Measurements from ENCODE around the gene CDH16. TPM values are rescaled to one million over a fixed set of nuclear protein-coding genes. Genes with fewer than 3 reads are reported as not detected.

Gene CDH16, protein sequence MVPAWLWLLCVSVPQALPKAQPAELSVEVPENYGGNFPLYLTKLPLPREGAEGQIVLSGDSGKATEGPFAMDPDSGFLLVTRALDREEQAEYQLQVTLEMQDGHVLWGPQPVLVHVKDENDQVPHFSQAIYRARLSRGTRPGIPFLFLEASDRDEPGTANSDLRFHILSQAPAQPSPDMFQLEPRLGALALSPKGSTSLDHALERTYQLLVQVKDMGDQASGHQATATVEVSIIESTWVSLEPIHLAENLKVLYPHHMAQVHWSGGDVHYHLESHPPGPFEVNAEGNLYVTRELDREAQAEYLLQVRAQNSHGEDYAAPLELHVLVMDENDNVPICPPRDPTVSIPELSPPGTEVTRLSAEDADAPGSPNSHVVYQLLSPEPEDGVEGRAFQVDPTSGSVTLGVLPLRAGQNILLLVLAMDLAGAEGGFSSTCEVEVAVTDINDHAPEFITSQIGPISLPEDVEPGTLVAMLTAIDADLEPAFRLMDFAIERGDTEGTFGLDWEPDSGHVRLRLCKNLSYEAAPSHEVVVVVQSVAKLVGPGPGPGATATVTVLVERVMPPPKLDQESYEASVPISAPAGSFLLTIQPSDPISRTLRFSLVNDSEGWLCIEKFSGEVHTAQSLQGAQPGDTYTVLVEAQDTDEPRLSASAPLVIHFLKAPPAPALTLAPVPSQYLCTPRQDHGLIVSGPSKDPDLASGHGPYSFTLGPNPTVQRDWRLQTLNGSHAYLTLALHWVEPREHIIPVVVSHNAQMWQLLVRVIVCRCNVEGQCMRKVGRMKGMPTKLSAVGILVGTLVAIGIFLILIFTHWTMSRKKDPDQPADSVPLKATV
- under 1 TPM in 4 of 9 donors, not detected in 5; 0.13 to 0.44 (median 0.17) TPM for total RNA-seq
- polyA plus RNA-seq: 1 to 10 TPM in 1 of 2 donors, under 1 TPM in 1; 0.08 to 1.6 TPM
- long read RNA-seq, donor 1: 0 reads
- long read RNA-seq, donor 2: 0 reads
- long read RNA-seq, donor 3, partial matches to known transcripts: 1 of 1 reads
- long read RNA-seq, donor 3, other reads (novel, unspliced or antisense): 0 of 1 reads

DNA sequence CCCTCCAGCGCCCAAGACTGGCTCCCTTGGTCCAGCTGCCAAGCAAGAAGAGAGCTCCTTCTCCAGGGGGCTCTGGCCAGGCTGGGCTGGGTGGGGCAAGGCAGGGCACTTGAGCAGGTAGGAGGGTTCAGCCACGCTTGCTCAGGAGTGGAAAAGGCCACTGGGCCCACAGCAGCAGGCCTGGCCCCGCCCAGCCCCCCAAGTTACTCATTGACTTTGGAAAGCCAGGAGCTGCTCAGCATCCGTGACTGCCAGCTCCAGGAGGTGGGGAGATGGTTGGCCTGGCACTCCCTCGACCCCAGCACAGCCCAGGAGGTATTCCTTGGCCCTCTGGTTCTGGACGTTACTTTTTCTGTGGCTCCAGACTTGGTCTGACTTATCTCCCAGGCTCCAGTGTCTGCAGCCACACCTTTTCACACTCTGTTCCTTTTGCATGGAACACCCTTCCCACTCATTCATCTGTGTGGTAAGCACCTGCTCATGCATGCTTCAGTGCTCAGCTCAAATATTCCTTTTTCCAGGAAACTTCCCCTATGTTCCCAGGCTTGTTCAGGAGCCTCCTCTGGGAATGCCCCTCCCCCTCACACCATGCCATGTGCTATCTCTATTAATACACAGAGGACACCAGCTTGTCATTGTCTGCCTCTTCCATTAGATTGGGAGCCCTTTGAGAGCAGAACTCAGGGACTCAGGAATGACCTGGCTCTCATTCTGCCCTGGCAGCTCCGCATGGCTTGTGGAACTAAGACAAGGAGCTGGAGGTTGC, at the start of gene CDH16:
Gene CDH16, minus strand, starts transcription at position 83 of the 766 bp plus-strand sequence. CDS start 820 bp downstream, outside the sequence.
- no peak for DNase-seq
- H3K4me3 ChIP-seq: no peak within 1 kb of the TSS
- intact Hi-C loops (cut with DNase I): no loop called here
- peaks cover 0 to 19% (median 0%) of the 10 kb centered on the region in 9 donors for H3K36me3 ChIP-seq
- H3K27me3 ChIP-seq: peaks cover 0 to 16% (median 0%) of the 10 kb centered on the region in 9 donors
- no peaks in the 10 kb centered on the region for H3K9me3 ChIP-seq
- H3K4me1 ChIP-seq: peaks cover 0 to 49% (median 21%) of the 10 kb centered on the region in 12 donors
- WGBS, 4 donors: 51 to 64% (median 62%) methylated on average over 5 to 7 of the region's 7 CpGs
- ATAC-seq: peak in 3 of 4 donors; percentile 6 to 18 (median 7)
- TF ChIP-seq POLR2A (IDR thresholded peaks at IDR 0.05): no peak
- TF ChIP-seq, protein P1, sequence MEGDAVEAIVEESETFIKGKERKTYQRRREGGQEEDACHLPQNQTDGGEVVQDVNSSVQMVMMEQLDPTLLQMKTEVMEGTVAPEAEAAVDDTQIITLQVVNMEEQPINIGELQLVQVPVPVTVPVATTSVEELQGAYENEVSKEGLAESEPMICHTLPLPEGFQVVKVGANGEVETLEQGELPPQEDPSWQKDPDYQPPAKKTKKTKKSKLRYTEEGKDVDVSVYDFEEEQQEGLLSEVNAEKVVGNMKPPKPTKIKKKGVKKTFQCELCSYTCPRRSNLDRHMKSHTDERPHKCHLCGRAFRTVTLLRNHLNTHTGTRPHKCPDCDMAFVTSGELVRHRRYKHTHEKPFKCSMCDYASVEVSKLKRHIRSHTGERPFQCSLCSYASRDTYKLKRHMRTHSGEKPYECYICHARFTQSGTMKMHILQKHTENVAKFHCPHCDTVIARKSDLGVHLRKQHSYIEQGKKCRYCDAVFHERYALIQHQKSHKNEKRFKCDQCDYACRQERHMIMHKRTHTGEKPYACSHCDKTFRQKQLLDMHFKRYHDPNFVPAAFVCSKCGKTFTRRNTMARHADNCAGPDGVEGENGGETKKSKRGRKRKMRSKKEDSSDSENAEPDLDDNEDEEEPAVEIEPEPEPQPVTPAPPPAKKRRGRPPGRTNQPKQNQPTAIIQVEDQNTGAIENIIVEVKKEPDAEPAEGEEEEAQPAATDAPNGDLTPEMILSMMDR (IDR thresholded peaks at IDR 0.05): no peak
- H3K27ac ChIP-seq: peak within 1 kb of the TSS; percentile 63 to 99 (median 92)

GRCh38 chr16:66964049-66964448, 45.4 kb upstream of the CDH16 start:
- Histone ChIP-seq H3K27ac (no peak overlapping the region), H3K27me3 (no peaks in the 10 kb centered on the region), H3K4me3 (no peak overlapping the region), H3K9me3 (no peaks in the 10 kb centered on the region), H3K4me1 (peaks cover 0 to 29% (median 0%) of the 10 kb centered on the region in 12 donors), H3K36me3 (no peaks in the 10 kb centered on the region)
- WGBS, 4 donors: 29 to 71% (median 65%) methylated on average over 1 to 6 of the region's 6 CpGs
- no peak for TF ChIP-seq POLR2A (IDR thresholded peaks at IDR 0.05)
- TF ChIP-seq, protein P1 (IDR thresholded peaks at IDR 0.05): no peak
- DNase-seq: no peak
- intact Hi-C loops (cut with DNase I): no loop called here
- peak in 2 of 4 donors; percentile 23 to 48 for ATAC-seq

DNA sequence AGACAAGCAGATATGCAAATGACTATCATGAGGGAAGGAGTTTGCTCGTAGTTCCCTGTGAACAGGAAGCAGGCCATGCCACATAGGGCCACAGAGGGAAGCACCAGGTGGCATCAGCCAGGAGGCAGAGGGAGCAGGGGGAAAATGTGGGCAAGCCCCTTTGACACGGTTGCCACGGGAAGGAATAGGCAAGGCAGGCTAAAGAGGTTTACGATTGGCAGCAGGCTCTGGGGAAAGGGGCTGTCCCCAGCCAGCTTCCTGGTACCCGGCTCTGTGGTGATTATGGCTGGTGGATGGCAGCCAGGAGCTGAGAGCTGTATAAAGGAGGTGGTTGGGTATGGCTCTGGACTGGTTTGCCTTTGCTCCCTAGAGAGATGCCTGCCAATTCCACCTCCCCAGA, 43.2 kb upstream of the CDH16 start:
- Histone ChIP-seq H3K27ac (no peak overlapping the region), H3K4me1 (peaks cover 0 to 33% (median 0%) of the 10 kb centered on the region in 12 donors), H3K9me3 (no peaks in the 10 kb centered on the region), H3K4me3 (no peak overlapping the region), H3K36me3 (no peaks in the 10 kb centered on the region), H3K27me3 (no peaks in the 10 kb centered on the region)
- ATAC-seq (peak in 2 of 4 donors; percentile 32 to 41), DNase-seq (no peak)
- no peak for TF ChIP-seq POLR2A (IDR thresholded peaks at IDR 0.05)
- TF ChIP-seq, protein P1 (IDR thresholded peaks at IDR 0.05): no peak
- WGBS, 4 donors: 45 to 54% (median 48%) methylated on average over 5 of the region's 5 CpGs
- intact Hi-C loops (cut with DNase I): no loop called here

All from heart left ventricle (tissue), 16 donors.